ENCODE measurements around the gene QPCT.
"Not testable (repeated sequence)": the region's sequence is repeated elsewhere in the genome, so short reads cannot be mapped to it uniquely, and the experiment has no call there.

QPCT gene

DNA sequence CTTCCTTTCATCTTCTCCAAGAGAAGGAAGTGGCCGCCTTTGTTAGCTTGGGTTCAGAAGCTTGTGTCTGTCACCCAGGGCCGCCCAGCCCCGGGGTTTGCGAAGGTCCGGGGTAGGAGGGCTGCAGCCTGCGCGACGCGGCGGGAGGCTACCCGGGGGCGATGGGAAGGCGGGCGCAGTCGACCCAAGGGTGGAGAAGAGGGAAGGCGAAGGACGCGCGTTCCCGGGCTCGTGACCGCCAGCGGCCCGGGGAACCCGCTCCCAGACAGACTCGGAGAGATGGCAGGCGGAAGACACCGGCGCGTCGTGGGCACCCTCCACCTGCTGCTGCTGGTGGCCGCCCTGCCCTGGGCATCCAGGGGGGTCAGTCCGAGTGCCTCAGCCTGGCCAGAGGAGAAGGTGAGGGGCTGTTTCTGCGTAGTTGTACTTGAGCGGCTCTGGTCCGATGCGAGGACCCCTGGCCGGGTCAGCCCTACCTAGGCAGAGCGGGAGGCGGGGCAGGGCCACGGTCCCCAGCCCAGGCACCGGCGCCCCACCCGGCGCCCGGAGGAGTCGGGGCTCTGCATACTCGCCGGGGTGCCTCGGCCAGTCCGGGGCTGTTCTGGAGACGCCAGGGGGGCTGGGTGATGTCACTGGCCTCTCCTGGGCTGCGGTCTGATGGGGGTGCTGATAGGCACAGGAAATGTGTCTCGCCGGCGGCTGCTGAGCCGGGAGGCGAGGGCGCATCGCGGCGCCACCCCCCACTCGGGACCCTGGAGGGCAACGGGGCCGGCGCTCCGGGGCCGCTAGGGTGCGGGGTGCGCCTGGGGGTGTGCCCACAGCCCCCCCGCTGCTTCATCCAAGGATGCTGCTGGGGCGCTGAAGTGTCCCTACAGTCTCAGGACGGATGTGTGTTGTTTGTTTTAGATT lies at the start of gene QPCT:
QPCT (plus strand) TSS at position 178 of the 909 bp plus-strand sequence; CDS start at position 280, 102 bp downstream.
- DNase-seq = no peak

DNA sequence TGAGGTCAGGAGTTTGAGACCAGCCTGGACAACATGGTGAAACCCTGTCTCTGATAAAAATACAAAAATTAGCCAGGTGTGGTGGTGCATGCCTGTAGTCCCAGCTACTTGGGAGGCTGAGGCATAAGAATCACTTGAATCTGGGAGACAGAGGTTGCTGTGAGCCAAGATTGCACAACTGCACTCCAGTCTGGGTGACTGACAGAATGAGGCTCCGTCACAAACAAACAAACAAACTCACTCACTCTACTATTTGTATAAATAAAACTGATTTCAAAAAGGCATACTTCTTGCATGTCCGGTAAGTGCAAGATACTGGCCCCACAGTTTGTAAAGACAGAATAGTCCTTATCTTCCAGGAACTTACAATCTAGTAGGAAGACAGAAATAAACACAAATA lies 49.6 kb upstream of the QPCT start:
- DNase-seq = not testable (repeated sequence)

DNA sequence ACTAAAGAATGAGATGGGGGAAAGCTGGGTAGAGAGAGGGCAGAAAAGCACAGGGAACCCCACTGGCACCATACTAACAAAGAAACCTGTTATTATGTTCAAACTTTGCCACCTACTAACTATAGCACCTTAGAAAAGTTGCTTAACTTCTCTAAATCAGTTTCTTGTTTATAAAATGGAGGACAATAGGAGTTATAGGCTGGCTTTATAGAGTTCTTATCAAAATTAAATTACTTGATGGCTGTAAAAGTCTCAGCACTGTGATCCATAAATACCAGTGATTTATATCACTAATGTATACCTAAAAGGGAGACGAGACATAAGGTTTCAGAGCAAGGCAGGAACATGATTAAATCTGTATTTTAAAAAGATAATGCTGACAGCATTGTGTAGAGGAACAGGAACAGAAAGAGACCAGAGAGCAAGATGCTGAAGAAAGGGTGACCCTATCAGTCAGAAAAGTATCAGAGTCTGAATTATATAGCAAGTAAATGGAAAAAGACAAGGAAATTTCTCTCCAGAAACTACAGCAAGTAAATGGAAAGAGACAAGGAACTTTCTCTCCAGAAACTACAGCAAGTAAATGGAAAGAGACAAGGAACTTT lies 48.9 kb upstream of the QPCT start:
- DNase-seq = no peak

DNA sequence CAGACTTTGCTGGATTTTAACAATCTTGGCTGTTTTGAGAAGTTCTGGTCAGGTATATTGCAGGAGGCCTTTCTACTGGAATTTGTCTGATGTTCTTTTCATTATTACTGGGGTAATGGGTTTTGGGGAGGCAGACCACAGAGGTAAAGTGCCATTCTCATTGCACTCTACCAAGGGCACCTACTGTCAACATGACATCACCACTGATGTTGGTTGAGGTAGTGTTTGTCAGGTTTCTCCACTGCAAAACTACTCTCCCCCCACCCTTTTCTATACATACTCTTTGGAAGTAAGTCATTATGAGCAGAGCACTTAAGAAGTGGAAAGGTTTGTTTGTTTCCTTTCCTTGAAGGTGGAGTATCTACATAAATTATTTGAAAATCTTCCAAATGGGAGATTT lies 46.8 kb upstream of the QPCT start:
- DNase-seq = no peak

DNA sequence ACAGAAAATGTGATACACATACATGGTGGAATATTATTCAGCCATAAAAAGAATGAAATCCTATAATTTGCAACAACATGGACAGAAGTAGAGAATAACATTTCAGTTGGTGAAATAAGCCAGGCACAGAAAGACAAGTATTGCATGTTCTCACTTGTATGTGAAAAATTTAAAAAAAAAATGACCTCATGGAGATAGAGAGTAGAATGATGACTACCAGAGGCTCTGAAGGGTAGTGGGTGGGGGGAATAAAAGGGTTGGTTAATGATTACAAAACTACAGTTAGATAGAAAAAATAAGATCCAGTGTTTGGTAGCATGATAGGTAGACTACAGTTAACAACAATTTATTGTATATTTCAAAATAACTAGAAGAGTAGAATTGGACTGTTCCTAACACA lies 44.3 kb upstream of the QPCT start:
- no peak for DNase-seq

DNA sequence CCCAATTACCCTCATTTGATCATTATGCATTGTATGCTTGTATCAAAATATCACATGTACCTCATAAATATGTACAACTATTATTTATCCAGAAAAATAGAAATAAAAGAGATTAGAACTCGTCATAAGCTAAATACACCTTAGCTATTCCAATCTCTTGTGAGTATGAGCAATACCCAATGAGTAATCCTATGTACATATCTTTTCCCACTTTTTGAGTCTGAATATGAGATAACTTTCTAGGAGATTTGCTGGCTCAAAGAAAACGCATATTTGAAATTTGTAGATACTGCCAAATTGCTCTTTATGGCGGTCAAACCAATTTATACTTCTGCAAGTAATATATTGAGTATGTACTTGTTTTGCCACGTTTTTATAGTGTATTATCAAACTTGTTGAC lies 43.9 kb upstream of the QPCT start:
- no peak for DNase-seq

DNA sequence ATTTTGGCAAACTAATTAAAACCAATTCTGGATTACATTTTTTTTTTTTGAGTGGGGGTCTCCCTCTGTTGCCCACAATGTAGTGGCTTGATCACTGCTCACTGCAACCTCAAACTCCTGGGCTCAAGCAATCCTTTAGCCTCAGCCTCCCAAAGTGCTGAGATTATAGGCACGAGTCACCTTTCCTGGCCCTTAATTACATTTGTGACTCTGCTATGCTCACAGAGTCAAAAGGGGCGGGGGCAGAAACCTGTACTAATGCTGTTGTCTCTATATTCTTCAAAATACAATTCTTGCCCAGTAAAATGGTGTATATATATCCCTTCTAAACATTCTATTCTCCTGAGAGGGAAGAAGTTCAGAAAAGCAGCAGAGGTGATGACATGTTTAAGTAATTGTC lies 43.0 kb upstream of the QPCT start:
- DNase-seq = no peak

DNA sequence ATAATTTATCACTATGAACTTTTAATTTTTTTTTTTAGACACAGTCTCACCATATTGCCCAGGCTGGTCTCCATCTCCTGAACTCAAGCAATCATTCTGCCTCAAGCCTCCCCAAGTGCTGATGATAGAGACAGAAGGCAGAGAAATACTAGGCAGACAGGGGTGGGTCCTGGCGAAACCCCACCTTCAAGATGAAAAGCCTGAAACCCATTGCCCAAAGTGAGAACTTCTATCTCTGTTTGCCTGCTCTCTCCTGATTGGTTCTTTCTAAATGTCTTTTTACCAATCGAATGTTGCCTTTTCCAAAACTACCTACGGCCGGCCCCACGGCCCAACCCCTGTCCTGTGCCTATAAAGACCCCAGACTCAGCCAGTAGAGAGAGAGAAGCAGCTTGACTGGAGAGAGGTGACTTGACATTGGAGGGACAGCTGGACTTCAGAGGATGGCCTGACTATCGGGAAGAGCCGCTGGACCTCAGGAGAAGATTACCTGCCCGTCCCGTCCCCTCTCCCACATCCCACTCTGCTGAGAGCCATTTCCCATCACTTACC lies 41.7 kb upstream of the QPCT start:
- DNase-seq = no peak

DNA sequence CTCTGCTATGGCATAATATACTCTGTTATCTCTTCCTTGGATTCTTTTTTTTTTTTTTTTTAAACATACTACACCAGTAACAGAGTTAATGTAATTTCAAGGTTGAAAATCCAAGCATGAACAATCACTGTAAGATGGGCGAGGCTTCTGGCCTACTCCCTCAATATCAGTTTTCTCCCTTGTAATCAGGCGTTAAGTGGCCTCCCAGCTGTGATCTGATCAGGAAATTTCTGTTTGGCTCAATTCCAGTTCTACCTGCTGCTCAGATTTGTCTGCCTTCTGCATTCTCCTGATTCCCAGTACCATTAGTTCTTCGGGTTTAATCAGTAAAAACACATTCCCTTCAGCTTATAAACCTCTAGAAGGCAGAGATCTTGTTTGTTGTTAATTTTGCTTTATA lies 38.4 kb upstream of the QPCT start:
- peak; percentile 57 for DNase-seq

DNA sequence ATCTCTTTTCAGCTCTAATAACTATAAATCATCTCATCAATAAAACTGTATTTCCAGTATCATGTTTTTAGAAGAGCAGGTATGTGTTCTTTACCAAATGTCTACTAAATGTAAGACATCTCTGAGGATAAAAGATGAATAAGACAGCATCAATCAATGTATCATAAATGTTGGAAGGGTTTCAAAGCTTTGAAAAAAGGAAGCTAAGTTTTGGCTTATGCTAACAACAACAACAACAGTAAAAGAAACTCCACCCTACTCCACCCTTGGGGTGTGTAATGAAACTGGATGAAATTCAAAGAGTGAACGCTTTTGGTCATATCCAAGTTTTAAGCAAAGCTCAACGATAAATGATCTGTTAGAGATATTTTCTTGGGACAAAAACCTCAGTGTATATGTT lies 36.9 kb upstream of the QPCT start:
- DNase-seq = no peak

DNA sequence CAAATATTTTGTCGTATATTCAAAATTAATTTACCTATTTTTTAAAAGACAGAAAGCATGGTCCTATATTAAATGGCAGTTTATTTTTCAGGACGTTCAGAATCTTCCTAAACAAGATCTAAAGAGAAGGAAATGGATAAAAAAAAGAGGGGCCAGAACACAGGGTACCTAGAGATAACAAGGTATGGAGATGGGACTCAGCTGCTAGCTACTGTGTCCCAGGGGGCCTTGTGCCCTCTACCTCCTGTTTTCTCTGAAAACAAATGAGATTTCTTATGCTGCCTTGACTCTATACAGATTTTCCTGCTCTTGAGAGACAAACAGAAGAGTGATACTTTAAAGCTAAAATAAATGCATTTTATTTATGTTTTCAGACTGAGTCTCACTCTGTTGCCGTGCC lies 29.1 kb upstream of the QPCT start:
- no peak for DNase-seq

DNA sequence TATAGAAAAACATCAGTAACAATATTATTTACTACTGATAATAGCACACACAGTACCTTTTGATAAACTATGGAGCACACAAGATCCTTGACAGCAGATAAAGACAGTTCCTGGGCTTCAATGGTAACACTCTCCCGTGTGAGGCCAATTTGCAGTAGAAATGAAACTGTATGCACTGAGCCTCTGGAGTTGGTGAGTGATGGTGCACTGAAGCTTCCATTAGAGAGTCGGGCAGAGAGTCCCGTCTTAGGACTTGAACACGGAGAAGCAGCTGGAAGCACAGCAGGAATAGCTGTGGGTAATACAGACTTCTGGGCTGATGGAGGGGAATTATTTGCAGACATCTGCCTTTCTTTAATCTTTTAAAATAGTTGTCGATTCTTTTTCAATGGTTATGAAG lies 28.2 kb upstream of the QPCT start:
- no peak for DNase-seq

DNA sequence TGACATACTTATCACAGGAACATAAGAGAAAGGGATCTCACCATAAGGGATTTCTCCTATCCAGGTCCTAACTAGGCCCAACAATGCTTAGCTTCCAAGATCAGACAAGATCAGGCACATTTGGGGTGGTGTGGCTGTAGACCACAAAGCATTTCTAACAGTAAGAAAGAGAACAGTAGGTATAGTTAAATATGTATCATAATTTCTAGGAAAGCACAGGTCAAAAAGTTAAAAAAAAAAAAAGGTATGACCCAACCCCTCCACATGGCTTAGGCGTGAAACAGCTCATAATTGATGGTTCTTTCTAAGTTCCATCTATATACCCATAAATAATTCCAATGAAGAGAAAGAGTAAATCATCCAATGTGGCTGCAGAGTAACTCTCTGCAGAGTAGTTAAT lies 26.7 kb upstream of the QPCT start:
- no peak for DNase-seq

DNA sequence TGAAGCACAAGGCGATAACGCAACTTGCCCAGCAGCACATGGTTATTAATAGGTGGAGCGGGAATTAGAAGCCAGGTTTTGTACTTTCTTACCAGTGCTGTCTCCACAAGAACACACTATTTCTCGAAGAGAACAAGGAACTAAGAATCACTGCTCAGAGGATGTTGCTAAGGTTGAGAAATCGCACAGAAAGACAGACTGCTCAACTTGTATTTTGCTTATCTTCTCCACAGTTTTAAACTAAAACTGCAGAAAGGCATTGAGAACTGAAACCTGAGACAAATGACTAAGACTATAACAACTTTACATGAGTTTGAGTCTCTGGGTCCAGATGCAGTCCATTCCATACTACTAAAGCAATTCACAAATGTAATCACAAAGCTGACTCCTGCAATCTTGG lies 26.0 kb upstream of the QPCT start:
- no peak for DNase-seq

DNA sequence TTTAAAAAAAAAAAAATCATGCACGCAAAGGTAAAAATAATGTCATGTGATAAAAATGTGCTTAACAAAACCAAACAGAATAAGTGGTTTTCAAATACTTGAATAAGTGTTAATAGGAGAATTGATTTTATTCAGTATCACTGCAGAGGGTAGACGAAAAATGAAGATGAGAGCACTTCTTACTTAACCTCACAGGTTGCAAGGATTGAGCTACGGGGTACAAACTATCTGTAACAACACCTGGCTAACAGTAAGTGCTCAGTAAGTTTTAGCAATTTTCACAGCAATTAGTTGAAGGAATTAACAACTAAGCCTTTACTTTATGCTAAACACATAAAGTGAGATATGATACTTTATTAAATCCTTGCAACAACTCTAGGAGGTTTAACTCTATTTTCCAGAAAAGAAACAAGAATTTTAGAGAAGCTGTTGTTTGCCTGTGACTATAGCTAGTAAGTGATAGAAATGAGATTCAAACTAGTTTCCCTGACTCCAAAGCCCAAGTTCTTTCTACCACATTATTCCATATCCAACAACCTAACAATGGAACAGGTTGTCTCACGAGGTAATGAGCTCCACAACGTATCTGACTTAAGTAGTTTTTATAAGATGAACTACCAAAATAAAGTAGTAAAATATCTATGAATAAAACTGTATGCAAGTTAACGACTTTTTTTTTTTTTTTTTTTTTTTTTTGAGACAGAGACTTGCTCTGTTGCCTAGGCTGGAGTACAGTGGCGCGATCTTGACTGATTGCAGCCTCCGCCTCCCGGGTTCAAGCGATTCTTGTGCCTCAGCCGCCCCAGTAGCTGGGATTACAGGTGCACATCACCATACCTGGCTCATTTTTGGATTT lies 24.4 kb upstream of the QPCT start:
- no peak for DNase-seq

DNA sequence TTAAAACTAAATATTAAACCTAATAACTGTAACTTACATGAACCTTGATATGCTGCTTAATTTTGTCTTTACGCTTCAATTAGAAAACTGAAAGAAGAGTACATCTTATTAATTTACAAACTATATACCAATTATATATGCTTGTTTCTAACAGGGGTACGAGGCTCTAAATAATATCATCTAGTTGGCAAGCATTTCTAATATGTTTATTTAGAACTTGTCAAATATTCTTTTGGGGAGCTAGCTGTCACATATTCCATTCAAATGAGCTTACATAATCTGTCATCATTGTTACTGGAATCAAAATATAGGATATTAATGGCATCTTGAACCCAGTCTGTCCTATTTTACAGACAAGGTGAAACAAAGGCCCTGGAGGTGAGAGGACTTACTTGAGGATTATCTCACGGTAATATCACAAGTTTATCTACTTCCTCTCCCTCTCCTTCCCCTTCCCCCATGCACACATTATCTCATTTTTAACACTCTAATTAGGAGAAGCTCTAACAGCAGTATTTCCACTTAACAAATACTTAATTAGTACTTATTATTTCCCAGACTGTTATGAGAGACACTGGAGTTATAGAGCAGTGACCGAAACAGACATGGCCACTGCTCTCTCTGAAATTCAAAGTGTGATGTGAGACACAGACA lies 23.3 kb upstream of the QPCT start:
- no peak for DNase-seq

DNA sequence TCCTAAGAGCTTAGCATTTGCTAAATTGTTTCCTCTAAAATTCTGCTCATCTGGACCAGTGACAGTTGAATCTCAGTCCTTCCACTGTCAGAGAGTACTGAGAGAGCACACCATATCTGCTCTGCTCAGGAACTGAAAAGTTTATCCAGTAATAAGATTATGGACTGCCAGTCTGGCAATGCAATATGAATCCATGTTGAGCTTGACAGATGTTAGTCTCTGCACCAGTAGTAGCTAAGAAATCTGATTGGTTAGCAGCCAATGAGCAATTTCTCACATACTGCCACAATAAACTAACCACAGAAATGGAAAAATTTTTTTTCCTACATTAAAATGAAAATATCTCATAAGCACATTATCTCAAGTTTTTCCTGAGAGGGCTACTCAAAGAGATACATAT lies 22.1 kb upstream of the QPCT start:
- no peak for DNase-seq

DNA sequence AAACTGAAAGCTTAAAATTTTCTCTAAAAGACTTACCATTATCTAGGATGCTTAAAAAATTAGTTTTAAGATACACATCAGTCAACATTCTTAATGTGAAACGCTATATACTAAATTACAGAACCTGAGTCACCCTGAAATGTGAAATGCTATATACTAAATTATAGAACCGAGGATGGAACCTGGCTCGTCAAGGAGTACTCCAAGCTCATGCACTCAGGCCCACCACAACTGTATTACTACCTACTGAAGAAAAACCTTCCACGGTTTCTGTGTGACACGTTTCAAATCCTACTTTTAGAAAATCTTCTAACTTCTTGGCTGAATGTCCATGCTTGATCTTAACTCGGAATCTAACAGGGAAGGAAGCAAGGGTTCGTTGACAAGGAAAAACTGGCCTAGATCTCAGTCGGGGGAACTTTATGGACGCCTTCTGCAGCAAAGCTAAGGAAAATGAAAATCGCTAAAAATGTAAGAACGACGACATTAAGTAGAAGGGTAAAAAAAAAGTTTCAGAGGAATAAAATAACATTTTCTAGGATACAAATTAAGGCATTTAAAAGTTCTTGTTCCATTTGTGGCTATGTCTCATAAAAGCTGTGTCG lies 21.2 kb upstream of the QPCT start:
- no peak for DNase-seq

DNA sequence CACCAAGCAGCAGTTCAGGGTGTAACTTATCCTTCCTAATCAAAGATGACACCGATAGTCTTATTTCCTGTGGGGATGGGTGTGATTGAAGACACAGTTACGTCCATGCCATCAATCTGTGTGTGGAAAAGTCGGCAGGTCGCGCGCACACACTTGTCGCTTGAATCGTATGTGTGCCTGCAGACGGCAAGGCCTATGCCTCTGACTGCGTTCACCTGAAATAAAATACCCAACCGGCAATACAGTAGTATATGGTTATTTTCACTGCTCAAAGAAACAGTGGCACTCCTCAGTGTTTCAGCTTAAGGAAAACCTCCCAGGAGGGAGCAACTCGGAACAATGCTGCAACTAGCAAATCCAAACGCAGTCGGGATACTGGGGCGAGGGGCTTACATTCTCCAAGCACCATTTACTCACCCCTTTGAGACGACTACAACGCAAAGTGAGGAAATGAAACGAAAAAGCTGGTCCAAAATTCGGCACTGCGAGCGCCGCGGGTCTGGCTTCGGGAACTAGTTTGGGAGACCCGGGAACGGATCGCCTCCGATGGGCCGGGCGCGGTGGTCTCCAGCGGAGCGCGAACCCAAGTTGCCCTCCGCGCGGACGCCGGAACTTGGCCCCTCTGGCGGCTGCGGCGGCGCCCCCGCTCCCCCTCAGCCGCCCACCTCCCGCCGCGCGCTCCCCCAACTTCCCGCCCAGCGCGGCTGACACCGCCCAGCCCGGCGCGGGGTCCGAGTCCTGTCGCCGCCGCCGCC lies 20.5 kb upstream of the QPCT start:
- DNase-seq = peak; percentile 45

DNA sequence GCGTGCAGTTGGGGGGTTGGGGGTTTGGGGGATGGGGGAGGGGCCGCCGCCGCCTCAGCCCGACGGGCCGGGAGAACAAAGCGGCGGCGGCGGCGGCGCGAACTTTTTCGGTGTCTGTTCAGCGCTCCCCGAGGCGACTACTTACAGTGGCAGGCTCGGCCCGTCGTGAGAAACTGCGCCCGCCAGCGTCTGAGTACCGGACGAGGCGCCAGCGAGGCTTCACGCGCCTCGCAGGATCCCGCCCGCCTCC lies 20.0 kb upstream of the QPCT start:
- DNase-seq = no peak

DNA sequence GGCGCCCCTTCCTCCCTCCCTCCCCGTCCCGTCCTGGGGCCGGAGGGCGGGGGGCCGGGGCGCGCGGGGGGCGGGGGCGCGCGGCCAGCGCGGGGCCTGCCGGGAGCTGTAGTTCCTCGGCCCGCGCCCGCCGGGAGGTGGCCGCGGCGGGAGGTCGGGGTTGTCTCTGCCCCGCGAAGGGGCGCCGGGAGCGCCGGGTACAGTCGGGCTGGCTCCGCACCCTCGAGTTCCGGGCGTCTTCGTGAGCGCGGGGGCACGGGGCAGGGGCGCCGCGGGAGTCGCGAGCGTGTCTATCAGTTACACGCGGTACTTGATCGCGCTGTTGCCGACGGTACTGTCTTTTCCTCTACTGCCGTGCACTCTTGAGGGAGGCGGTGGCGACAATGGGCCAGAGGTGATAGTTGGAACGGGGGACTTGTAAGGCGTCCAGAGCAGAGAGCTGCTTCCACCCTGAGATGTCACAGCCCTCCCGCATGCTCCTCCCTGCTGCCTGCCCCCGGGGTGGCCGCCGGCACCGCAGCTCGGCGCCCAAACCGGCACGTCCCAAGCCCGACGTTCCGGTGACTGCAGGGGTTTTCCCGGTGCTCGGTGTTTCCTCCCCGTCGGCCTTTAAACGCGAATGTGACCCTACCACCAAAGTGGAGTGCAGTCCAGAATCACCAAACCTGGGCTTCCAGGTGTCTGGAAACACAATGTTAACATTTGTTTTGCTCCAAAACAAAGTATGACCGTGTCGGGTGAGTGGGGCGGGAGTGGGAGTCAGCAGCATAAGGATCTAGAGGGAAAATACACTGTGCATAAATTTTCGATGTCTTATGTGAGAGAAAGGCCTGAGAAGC lies 19.4 kb upstream of the QPCT start, which contains the start of gene PRKD3:
PRKD3 (minus strand) TSS at position 48 of the 839 bp plus-strand sequence. CDS start 8,309 bp downstream, outside the sequence.
- DNase-seq = no peak

All from NCI-H748 treated with DMSO at 0.1 percent for 48 hours (cell line).